Effector CD4-positive, alpha-beta T cell (primary cell): ENCODE data around the gene ANKZF1.

Experiments used
- DNase-seq: peaks from one replicate; pipeline ENCODE4 v3.0.0-alpha.2; 2020

Gene ANKZF1

GRCh38 chr2:219282943-219283581 is 53.5 kb downstream of the ANKZF1 start:
- DNase-seq, result no peak

GRCh38 chr2:219284501-219285372 is 55.1 kb downstream of the ANKZF1 start:
- DNase-seq, result no peak

- DNase-seq, result no peak
Observed at GRCh38 chr2:219285373-219285735, 55.7 kb downstream of the ANKZF1 start.

GRCh38 chr2:219285894-219286425 is 56.4 kb downstream of the ANKZF1 start:
- DNase-seq, result no peak
